ENCODE data around the gene DCAF8L2. TPM values are rescaled to one million over a fixed set of nuclear protein-coding genes. Genes with fewer than 3 reads are reported as not detected.

The DCAF8L2 gene
- total RNA-seq, 5 donors from 2014 or later (not counting 1 experiment from before 2014, with no cell fraction given): not detected

- ATAC-seq (replicated peaks in 1 of 4) (no peak), DNase-seq (no peak)
- CTCF ChIA-PET: no interaction called here
- Histone ChIP-seq H3K36me3 (ENCODE audit: control insufficient read depth in 2 of 2, extremely low read depth in 1 of 2, insufficient read depth in 1 of 2, low read length in 1 of 2) (no peaks in the 10 kb centered on the region), H3K9me3 (no peaks in the 10 kb centered on the region), H3K4me1 (ENCODE audit: control insufficient read depth in 1 of 2, extremely low read depth in 1 of 2, insufficient read depth in 2 of 2, low read length in 2 of 2) (no peaks in the 10 kb centered on the region), H3K4me3 (ENCODE audit: control insufficient read depth in 1 of 2, extremely low read depth in 1 of 2, low read length in 1 of 2) (no peak overlapping the region), H3K27ac (ENCODE audit: low read length) (no peak overlapping the region), H3K27me3 (replicated peaks in 1 of 2; ENCODE audit: control insufficient read depth in 2 of 2, extremely low read depth in 1 of 2, insufficient read depth in 2 of 2, low read length in 1 of 2) (no peaks in the 10 kb centered on the region)
- Mint-ChIP-seq H3K27ac (no peak overlapping the region), H3K4me1 (no peaks in the 10 kb centered on the region), H3K9me3 (peaks cover 0 to 4% (median 4%) of the 10 kb centered on the region in 3 donors), H3K36me3 (no peaks in the 10 kb centered on the region), H3K27me3 (peaks cover 0 to 4% of the 10 kb centered on the region in 2 donors), H3K4me3 (no peak overlapping the region)
- POLR2A ChIA-PET: no interaction called here
Observed at GRCh38 chrX:27575565-27575964, 14.6 kb upstream of the DCAF8L2 start.

- ChIA-PET CTCF (no interaction called here), POLR2A (no interaction called here)
- Histone ChIP-seq H3K27me3 (replicated peaks in 1 of 2; ENCODE audit: control insufficient read depth in 2 of 2, extremely low read depth in 1 of 2, insufficient read depth in 2 of 2, low read length in 1 of 2) (no peaks in the 10 kb centered on the region), H3K4me1 (ENCODE audit: control insufficient read depth in 1 of 2, extremely low read depth in 1 of 2, insufficient read depth in 2 of 2, low read length in 2 of 2) (no peaks in the 10 kb centered on the region), H3K27ac (ENCODE audit: low read length) (no peak overlapping the region), H3K9me3 (no peaks in the 10 kb centered on the region), H3K36me3 (ENCODE audit: control insufficient read depth in 2 of 2, extremely low read depth in 1 of 2, insufficient read depth in 1 of 2, low read length in 1 of 2) (no peaks in the 10 kb centered on the region), H3K4me3 (ENCODE audit: control insufficient read depth in 1 of 2, extremely low read depth in 1 of 2, low read length in 1 of 2) (no peak overlapping the region)
- Mint-ChIP-seq H3K4me3 (no peak overlapping the region), H3K4me1 (no peaks in the 10 kb centered on the region), H3K9me3 (peaks cover 0 to 8% (median 2%) of the 10 kb centered on the region in 3 donors), H3K27ac (no peak overlapping the region), H3K27me3 (peaks cover 0 to 3% of the 10 kb centered on the region in 2 donors), H3K36me3 (no peaks in the 10 kb centered on the region)
- ATAC-seq (replicated peaks in 1 of 4): no peak
- no peak for DNase-seq
- WGBS (ENCODE audit: insufficient coverage): 83% methylated on average over 1 of the region's 1 CpG
Observed at GRCh38 chrX:27583976-27584375, 6.2 kb upstream of the DCAF8L2 start.

- Histone ChIP-seq H3K27ac (ENCODE audit: low read length) (no peak overlapping the region), H3K36me3 (ENCODE audit: control insufficient read depth in 2 of 2, extremely low read depth in 1 of 2, insufficient read depth in 1 of 2, low read length in 1 of 2) (no peaks in the 10 kb centered on the region), H3K27me3 (replicated peaks in 1 of 2; ENCODE audit: control insufficient read depth in 2 of 2, extremely low read depth in 1 of 2, insufficient read depth in 2 of 2, low read length in 1 of 2) (no peaks in the 10 kb centered on the region), H3K4me1 (ENCODE audit: control insufficient read depth in 1 of 2, extremely low read depth in 1 of 2, insufficient read depth in 2 of 2, low read length in 2 of 2) (no peaks in the 10 kb centered on the region), H3K4me3 (ENCODE audit: control insufficient read depth in 1 of 2, extremely low read depth in 1 of 2, low read length in 1 of 2) (no peak overlapping the region), H3K9me3 (no peaks in the 10 kb centered on the region)
- no peak overlapping the region for H3K27ac Mint-ChIP-seq
- no peaks in the 10 kb centered on the region for H3K4me1 Mint-ChIP-seq
- H3K36me3 Mint-ChIP-seq: no peaks in the 10 kb centered on the region
- no CpG with 5 or more reads among the region's 15 CpGs for WGBS (ENCODE audit: insufficient coverage)
- DNase-seq (no peak), ATAC-seq (replicated peaks in 1 of 4) (no peak)
- no peaks in the 10 kb centered on the region for H3K27me3 Mint-ChIP-seq
- ChIA-PET POLR2A (no interaction called here), CTCF (no interaction called here)
- no peak overlapping the region for H3K4me3 Mint-ChIP-seq
- peaks cover 3 to 5% (median 4%) of the 10 kb centered on the region in 3 donors for H3K9me3 Mint-ChIP-seq
Observed at GRCh38 chrX:27591938-27592337, 1.8 kb downstream of the DCAF8L2 start.

GRCh38 chrX:27597508-27597907 lies 7.4 kb downstream of the DCAF8L2 start:
- POLR2A ChIA-PET: no interaction called here
- Mint-ChIP-seq H3K4me1 (no peaks in the 10 kb centered on the region), H3K36me3 (no peaks in the 10 kb centered on the region), H3K27me3 (no peaks in the 10 kb centered on the region), H3K27ac (no peak overlapping the region), H3K4me3 (no peak overlapping the region), H3K9me3 (peaks cover 3 to 5% (median 4%) of the 10 kb centered on the region in 3 donors)
- no peaks in the 10 kb centered on the region for H3K9me3 ChIP-seq
- DNase-seq (no peak), ATAC-seq (replicated peaks in 1 of 4) (no peak)
- H3K4me1 ChIP-seq (ENCODE audit: control insufficient read depth in 1 of 2, extremely low read depth in 1 of 2, insufficient read depth in 2 of 2, low read length in 2 of 2): no peaks in the 10 kb centered on the region
- no peaks in the 10 kb centered on the region for H3K27me3 ChIP-seq (replicated peaks in 1 of 2; ENCODE audit: control insufficient read depth in 2 of 2, extremely low read depth in 1 of 2, insufficient read depth in 2 of 2, low read length in 1 of 2)
- no peaks in the 10 kb centered on the region for H3K36me3 ChIP-seq (ENCODE audit: control insufficient read depth in 2 of 2, extremely low read depth in 1 of 2, insufficient read depth in 1 of 2, low read length in 1 of 2)
- no peak overlapping the region for H3K4me3 ChIP-seq (ENCODE audit: control insufficient read depth in 1 of 2, extremely low read depth in 1 of 2, low read length in 1 of 2)
- no peak overlapping the region for H3K27ac ChIP-seq (ENCODE audit: low read length)
- CTCF ChIA-PET: no interaction called here
- no CpG with 5 or more reads among the region's 2 CpGs for WGBS (ENCODE audit: insufficient coverage)

- Histone ChIP-seq H3K27me3 (replicated peaks in 1 of 2; ENCODE audit: control insufficient read depth in 2 of 2, extremely low read depth in 1 of 2, insufficient read depth in 2 of 2, low read length in 1 of 2) (no peaks in the 10 kb centered on the region), H3K4me1 (ENCODE audit: control insufficient read depth in 1 of 2, extremely low read depth in 1 of 2, insufficient read depth in 2 of 2, low read length in 2 of 2) (no peaks in the 10 kb centered on the region), H3K27ac (ENCODE audit: low read length) (no peak overlapping the region), H3K4me3 (ENCODE audit: control insufficient read depth in 1 of 2, extremely low read depth in 1 of 2, low read length in 1 of 2) (no peak overlapping the region), H3K9me3 (no peaks in the 10 kb centered on the region), H3K36me3 (ENCODE audit: control insufficient read depth in 2 of 2, extremely low read depth in 1 of 2, insufficient read depth in 1 of 2, low read length in 1 of 2) (no peaks in the 10 kb centered on the region)
- ChIA-PET POLR2A (no interaction called here), CTCF (interaction anchor here in 1 of 2 donors (0.6 kb wide), 1 partner anchor 1263 kb away, joined by 3 read pairs; no protein-coding TSS in a partner anchor)
- Mint-ChIP-seq H3K27ac (no peak overlapping the region), H3K4me1 (no peaks in the 10 kb centered on the region), H3K27me3 (no peaks in the 10 kb centered on the region), H3K9me3 (peaks cover 0 to 4% (median under 1%) of the 10 kb centered on the region in 3 donors), H3K4me3 (no peak overlapping the region), H3K36me3 (no peaks in the 10 kb centered on the region)
- ATAC-seq (replicated peaks in 1 of 4) (no peak), DNase-seq (no peak)
- 59% methylated on average over 2 of the region's 9 CpGs for WGBS (ENCODE audit: insufficient coverage)
Observed at GRCh38 chrX:27598312-27598711, 8.2 kb downstream of the DCAF8L2 start.

GRCh38 chrX:27599928-27600327 lies 9.8 kb downstream of the DCAF8L2 start:
- Mint-ChIP-seq H3K36me3 (no peaks in the 10 kb centered on the region), H3K4me3 (no peak overlapping the region), H3K27ac (no peak overlapping the region), H3K9me3 (peaks cover 0 to 2% (median 0%) of the 10 kb centered on the region in 3 donors), H3K27me3 (no peaks in the 10 kb centered on the region), H3K4me1 (no peaks in the 10 kb centered on the region)
- ChIA-PET POLR2A (no interaction called here), CTCF (no interaction called here)
- no CpG with 5 or more reads among the region's 4 CpGs for WGBS (ENCODE audit: insufficient coverage)
- ATAC-seq (replicated peaks in 1 of 4): no peak
- Histone ChIP-seq H3K27me3 (replicated peaks in 1 of 2; ENCODE audit: control insufficient read depth in 2 of 2, extremely low read depth in 1 of 2, insufficient read depth in 2 of 2, low read length in 1 of 2) (no peaks in the 10 kb centered on the region), H3K9me3 (no peaks in the 10 kb centered on the region), H3K4me1 (ENCODE audit: control insufficient read depth in 1 of 2, extremely low read depth in 1 of 2, insufficient read depth in 2 of 2, low read length in 2 of 2) (no peaks in the 10 kb centered on the region), H3K27ac (ENCODE audit: low read length) (no peak overlapping the region), H3K36me3 (ENCODE audit: control insufficient read depth in 2 of 2, extremely low read depth in 1 of 2, insufficient read depth in 1 of 2, low read length in 1 of 2) (no peaks in the 10 kb centered on the region), H3K4me3 (ENCODE audit: control insufficient read depth in 1 of 2, extremely low read depth in 1 of 2, low read length in 1 of 2) (no peak overlapping the region)
- no peak for DNase-seq

GRCh38 chrX:27600686-27601085 lies 10.5 kb downstream of the DCAF8L2 start:
- Mint-ChIP-seq H3K4me1 (no peaks in the 10 kb centered on the region), H3K36me3 (no peaks in the 10 kb centered on the region), H3K4me3 (no peak overlapping the region), H3K9me3 (no peaks in the 10 kb centered on the region), H3K27me3 (peaks cover 0 to under 1% of the 10 kb centered on the region in 2 donors), H3K27ac (no peak overlapping the region)
- no peak overlapping the region for H3K4me3 ChIP-seq (ENCODE audit: control insufficient read depth in 1 of 2, extremely low read depth in 1 of 2, low read length in 1 of 2)
- ChIA-PET POLR2A (no interaction called here), CTCF (no interaction called here)
- H3K27me3 ChIP-seq (replicated peaks in 1 of 2; ENCODE audit: control insufficient read depth in 2 of 2, extremely low read depth in 1 of 2, insufficient read depth in 2 of 2, low read length in 1 of 2): no peaks in the 10 kb centered on the region
- no peaks in the 10 kb centered on the region for H3K4me1 ChIP-seq (ENCODE audit: control insufficient read depth in 1 of 2, extremely low read depth in 1 of 2, insufficient read depth in 2 of 2, low read length in 2 of 2)
- ATAC-seq (replicated peaks in 1 of 4) (no peak), DNase-seq (no peak)
- H3K27ac ChIP-seq (ENCODE audit: low read length): no peak overlapping the region
- H3K9me3 ChIP-seq: no peaks in the 10 kb centered on the region
- H3K36me3 ChIP-seq (ENCODE audit: control insufficient read depth in 2 of 2, extremely low read depth in 1 of 2, insufficient read depth in 1 of 2, low read length in 1 of 2): no peaks in the 10 kb centered on the region
- WGBS (ENCODE audit: insufficient coverage): no CpG with 5 or more reads among the region's 2 CpGs

Measured in T-cell (primary cell).